ENCODE data around the gene EGR4. TPM values are rescaled to one million over a fixed set of nuclear protein-coding genes. Genes with fewer than 3 reads are reported as not detected.

EGR4 gene
- total and polyA plus RNA-seq, 2 of the 4 experiments (the other 2 are of a cell fraction), result not detected

- Histone ChIP-seq H3K4me3 (ENCODE audit: insufficient read depth, low read depth, low read length) (no peak overlapping the region), H3K4me1 (ENCODE audit: control insufficient read depth, insufficient read depth, low read length) (no peaks in the 10 kb centered on the region), H3K9me3 (ENCODE audit: control insufficient read depth, insufficient read depth, low read length) (no peaks in the 10 kb centered on the region), H3K36me3 (ENCODE audit: control insufficient read depth, insufficient read depth, low read length) (no peaks in the 10 kb centered on the region), H3K4me2 (ENCODE audit: low read depth, low read length) (no peak overlapping the region), H3K27ac (ENCODE audit: insufficient read depth, low read length) (no peak overlapping the region), H2BK20ac (ENCODE audit: low read depth, low read length) (no peak overlapping the region), H3K9ac (ENCODE audit: low read depth, low read length) (no peak overlapping the region), H2BK120ac (ENCODE audit: low read depth, low read length) (no peak overlapping the region), H3K79me1 (ENCODE audit: low read depth in 1 of 2, low read length in 2 of 2) (no peaks in the 10 kb centered on the region), H3K56ac (ENCODE audit: extremely low read depth, insufficient read depth, low read length) (no peak overlapping the region), H4K5ac (ENCODE audit: low read depth, low read length) (no peak overlapping the region), H2BK5ac (ENCODE audit: low read depth, low read length, poor library complexity, severe bottlenecking) (no peak overlapping the region), H3K14ac (replicated peaks; ENCODE audit: low read depth, low read length) (no peak overlapping the region), H4K8ac (ENCODE audit: low read depth in 2 of 2, low read length in 2 of 2) (no peak overlapping the region), H3K4ac (ENCODE audit: low read depth, low read length) (no peak overlapping the region), H2AK5ac (ENCODE audit: low read depth, low read length) (no peak overlapping the region), H4K91ac (ENCODE audit: insufficient read depth, low read depth, low read length) (no peak overlapping the region), H3K9me1 (ENCODE audit: insufficient read depth, low read length) (no peaks in the 10 kb centered on the region), H4K20me1 (ENCODE audit: insufficient read depth, low read length) (no peaks in the 10 kb centered on the region), H3K23ac (ENCODE audit: low read depth, low read length) (no peak overlapping the region), H2AK9ac (replicated peaks; ENCODE audit: low read depth, low read length, poor library complexity) (no peak overlapping the region), H2BK15ac (ENCODE audit: low read depth, low read length) (no peak overlapping the region), H2AFZ (replicated peaks; ENCODE audit: low read length, poor library complexity) (no peak overlapping the region), H3K18ac (ENCODE audit: low read depth, low read length) (no peak overlapping the region), H3K27me3 (ENCODE audit: control insufficient read depth, insufficient read depth, low read length) (peaks cover 2% of the 10 kb centered on the region)
- 20% methylated on average over 2 of the region's 3 CpGs; no CpG with 5 or more reads in 1 of the 2 experiments for WGBS, 2 experiments (ENCODE audit: extremely low coverage in 2 of 2, insufficient read length in 1 of 2)
- no peak for DNase-seq
- ATAC-seq (ENCODE audit: low read depth), result no peak
- in situ Hi-C loops (cut with MboI; ENCODE audit: low sequenced_read_pairs) (no loop called here), intact Hi-C loops (cut with micrococcal nuclease) (no loop called here), dilution Hi-C loops (cut with HindIII; ENCODE audit: low sequenced_read_pairs, unreplicated experiment) (no loop called here)
- TF ChIP-seq RCOR1 (IDR thresholded peaks at IDR 0.05; ENCODE audit: insufficient replicate concordance, low read length) (no peak), SMC3 (IDR thresholded peaks at IDR 0.05; ENCODE audit: low read depth, low read length) (no peak), POLR2A (IDR thresholded peaks at IDR 0.05; ENCODE audit: low read depth, low read length) (no peak), MAZ (IDR thresholded peaks at IDR 0.05; ENCODE audit: borderline replicate concordance, low read depth, low read length) (no peak)
- POLR2A ChIA-PET (ENCODE audit: unreplicated experiment), result no interaction called here
- CTCF ChIA-PET, result no interaction called here
- BruUV-seq (replicated peaks), result no TSS peak
Measured at GRCh38 chr2:73337828-73338227, 44.5 kb upstream of the EGR4 start.

All from IMR-90 (cell line).